Esophagus squamous epithelium (tissue), 4 donors: ENCODE results near the gene BCL7C.

ENCODE experiments used
- CTCF ChIP-seq, 6 experiments: fragments of 450-650 bp in 4 of 6; fragments of 200-600 bp in 2 of 6; sonication (generic) in 2 of 6; IDR thresholded peaks; one replicate each; pipeline ENCODE4 v1.5.1; 2016 to 2019; ENCODE audit warnings: antibody characterized with exemption in 6 of 6, mild to moderate bottlenecking in 4 of 6, moderate library complexity in 4 of 6
- POLR2A ChIP-seq, 4 donors: fragments of 450-650 bp; IDR thresholded peaks; one replicate each; pipeline ENCODE4 v1.6.1; 2017; ENCODE audit warnings: antibody characterized with exemption in 4 of 4, mild to moderate bottlenecking in 4 of 4, moderate library complexity in 3 of 4

DNA sequence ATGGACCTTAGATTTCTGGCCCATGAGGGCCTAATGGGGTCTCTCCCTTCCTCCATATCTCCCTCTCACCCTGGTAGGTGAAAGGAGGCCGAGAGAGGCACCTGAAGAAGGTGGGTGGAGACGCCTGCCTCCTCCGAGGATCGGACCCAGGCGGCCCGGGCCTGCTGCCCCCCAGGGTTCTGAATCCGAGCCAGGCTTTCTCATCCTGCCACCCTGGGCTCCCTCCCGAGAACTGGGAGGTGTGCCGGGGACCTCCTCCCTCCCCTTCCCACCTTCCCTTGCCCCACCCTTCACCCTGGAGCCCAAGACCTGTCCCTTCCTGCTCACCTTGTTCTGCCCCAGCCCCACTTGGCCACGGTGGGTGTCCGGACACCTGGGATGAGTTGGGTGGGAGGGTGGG, 34.5 kb upstream of the BCL7C start:
- TF ChIP-seq CTCF (IDR thresholded peaks at IDR 0.05) (no peak), POLR2A (IDR thresholded peaks at IDR 0.05) (no peak)
